Measurements from ENCODE around the gene CST3.

- TF ChIP-seq CTCF (IDR thresholded peaks at IDR 0.05) (peak; percentile 71 to 92 (median 88)), POLR2A (IDR thresholded peaks at IDR 0.05) (no peak)
These were observed 31.1 kb downstream of the CST3 start for GRCh38 chr20:23606652-23607049.

Data from heart left ventricle (tissue), 13 donors.